GM12892 (cell line): Measurements from ENCODE around the gene NAALADL2.

ENCODE experiments used
- POLR2A ChIP-seq: IDR thresholded peaks from 2 replicates; pipeline ENCODE4 v1.6.1; 2011; ENCODE audit warnings: low read depth, low read length, control low read depth
- POLR2AphosphoS5 ChIP-seq: IDR thresholded peaks from 2 replicates; pipeline ENCODE4 v1.6.1; 2011; ENCODE audit warnings: low read depth, low read length, control low read depth
- TAF1 ChIP-seq: IDR thresholded peaks from 2 replicates; pipeline ENCODE4 v1.6.1; 2011; ENCODE audit warnings: low read depth, mild to moderate bottlenecking, control low read depth, low read length, borderline replicate concordance

DNA sequence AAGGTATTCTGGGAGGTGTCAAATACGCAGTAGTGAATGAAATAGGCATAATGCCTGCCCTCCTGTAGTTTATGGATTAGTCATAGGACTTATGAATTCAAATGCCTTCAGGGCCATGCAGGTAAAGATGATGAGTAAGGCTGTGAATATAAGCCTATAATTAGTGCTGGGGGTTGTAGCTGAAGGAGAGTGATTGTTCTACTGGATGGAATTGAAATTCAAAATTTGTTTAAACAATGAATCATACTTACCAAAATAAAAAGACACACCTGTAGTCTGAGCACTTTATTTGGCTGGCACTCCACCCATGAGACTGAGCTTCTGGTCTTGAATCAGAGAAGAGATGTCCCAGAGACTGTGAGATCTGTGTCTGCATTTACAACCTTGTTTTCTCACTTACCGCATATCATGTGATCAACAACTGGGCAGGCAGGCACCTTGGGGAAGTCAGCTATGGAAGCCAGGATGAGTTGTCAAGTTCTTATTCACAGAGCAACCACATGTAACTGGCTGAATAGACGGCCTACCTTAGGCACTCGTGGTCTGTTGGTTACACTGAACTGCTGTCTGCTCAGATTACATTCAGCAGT, 291.8 kb downstream of the NAALADL2 start:
- TF ChIP-seq POLR2A (no peak), POLR2AphosphoS5 (no peak), TAF1 (no peak)
